ENCODE measurements around the gene IPO13. TPM values are rescaled to one million over a fixed set of nuclear protein-coding genes. Genes with fewer than 3 reads are reported as not detected.

The IPO13 gene
- total RNA-seq, 2 experiments from 2014 or later, result 6.3 to 7.4 TPM

DNA sequence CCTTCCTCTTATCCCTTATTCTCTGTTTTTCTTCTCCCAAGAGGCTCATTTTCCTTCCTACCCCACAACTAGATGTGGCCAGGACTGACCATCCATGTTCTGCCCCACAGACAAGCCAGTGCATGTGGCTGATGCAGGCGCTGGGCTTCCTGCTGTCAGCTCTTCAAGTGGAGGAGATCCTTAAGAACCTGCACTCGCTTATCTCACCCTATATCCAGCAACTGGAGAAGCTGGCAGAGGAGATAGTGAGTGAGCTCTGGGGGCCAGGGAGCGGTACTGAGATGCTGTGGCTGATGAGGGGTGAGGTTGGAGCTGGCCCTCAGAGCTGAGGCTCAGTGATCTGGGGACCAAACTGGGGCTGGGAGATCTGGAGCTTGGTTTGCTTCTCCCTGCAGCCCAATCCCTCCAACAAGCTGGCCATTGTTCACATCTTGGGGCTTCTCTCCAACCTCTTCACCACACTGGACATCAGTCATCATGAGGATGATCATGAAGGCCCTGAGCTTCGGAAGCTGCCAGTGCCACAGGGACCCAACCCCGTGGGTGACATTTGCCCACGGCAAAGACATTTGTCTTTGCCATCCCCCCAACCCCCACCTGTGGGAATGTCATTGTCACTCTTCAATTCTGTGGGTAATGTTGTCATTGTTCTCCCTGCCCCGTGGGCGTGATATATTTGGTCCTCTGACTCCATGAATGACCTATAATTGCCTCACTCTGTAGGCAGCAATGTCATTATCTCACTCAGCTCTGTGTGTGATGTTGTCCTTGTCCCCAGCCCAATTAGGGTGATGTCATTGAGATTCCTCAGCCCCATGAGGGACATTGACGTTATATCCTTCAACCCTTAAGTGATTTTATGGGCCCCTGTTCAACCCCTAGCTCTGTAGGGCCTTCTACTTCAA, 11.9 kb downstream of the IPO13 start:
- Mint-ChIP-seq H3K36me3 (ENCODE audit: low read depth) (peaks cover 45% of the 10 kb centered on the region), H3K9me3 (no peaks in the 10 kb centered on the region), H3K4me3 (no peak overlapping the region), H3K4me1 (ENCODE audit: low read depth) (no peaks in the 10 kb centered on the region), H3K27ac (no peak overlapping the region), H3K27me3 (no peaks in the 10 kb centered on the region)
- peaks cover 49% of the 10 kb centered on the region for H3K36me3 ChIP-seq (ENCODE audit: insufficient read depth, low read length)
- no peak for ATAC-seq (ENCODE audit: poor library complexity)
- intact Hi-C loops (cut with DNase I, micrococcal nuclease), result no loop called here
- H3K27me3 ChIP-seq (ENCODE audit: control insufficient read depth in 1 of 2, insufficient read depth in 2 of 2, low read length in 2 of 2), result no peaks in the 10 kb centered on the region
- TF ChIP-seq, protein P1, sequence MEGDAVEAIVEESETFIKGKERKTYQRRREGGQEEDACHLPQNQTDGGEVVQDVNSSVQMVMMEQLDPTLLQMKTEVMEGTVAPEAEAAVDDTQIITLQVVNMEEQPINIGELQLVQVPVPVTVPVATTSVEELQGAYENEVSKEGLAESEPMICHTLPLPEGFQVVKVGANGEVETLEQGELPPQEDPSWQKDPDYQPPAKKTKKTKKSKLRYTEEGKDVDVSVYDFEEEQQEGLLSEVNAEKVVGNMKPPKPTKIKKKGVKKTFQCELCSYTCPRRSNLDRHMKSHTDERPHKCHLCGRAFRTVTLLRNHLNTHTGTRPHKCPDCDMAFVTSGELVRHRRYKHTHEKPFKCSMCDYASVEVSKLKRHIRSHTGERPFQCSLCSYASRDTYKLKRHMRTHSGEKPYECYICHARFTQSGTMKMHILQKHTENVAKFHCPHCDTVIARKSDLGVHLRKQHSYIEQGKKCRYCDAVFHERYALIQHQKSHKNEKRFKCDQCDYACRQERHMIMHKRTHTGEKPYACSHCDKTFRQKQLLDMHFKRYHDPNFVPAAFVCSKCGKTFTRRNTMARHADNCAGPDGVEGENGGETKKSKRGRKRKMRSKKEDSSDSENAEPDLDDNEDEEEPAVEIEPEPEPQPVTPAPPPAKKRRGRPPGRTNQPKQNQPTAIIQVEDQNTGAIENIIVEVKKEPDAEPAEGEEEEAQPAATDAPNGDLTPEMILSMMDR (IDR thresholded peaks at IDR 0.05), result no peak
- H3K4me1 ChIP-seq (ENCODE audit: insufficient read depth, low read length), result no peaks in the 10 kb centered on the region
- no peaks in the 10 kb centered on the region for H3K9me3 ChIP-seq (ENCODE audit: control insufficient read depth in 1 of 2, insufficient read depth in 1 of 2, low read length in 2 of 2)
- POLR2A ChIA-PET, result no interaction called here
- no peak overlapping the region for H3K27ac ChIP-seq (ENCODE audit: low read depth in 1 of 2, low read length in 2 of 2)
- CTCF ChIA-PET, result no interaction called here
- no peak for DNase-seq
- H3K4me3 ChIP-seq (ENCODE audit: low read length), result no peak overlapping the region

DNA sequence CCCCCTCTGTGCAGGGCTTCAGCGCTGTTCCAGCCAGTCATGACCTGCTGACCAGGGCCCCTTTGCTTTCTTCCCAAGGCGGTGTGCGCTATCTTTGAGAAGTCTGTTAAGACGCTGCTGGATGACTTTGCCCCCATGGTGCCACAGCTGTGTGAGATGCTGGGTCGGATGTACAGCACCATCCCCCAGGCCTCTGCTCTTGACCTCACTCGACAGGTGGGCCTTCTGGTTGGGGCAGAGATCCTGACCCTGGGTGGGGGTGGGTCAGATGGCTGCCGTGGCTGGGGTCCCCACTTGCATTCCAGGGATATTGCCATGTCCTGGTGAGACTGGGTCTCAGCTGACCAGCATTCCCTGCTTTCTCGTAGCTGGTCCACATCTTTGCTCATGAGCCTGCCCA, 14.0 kb downstream of the IPO13 start:
- Mint-ChIP-seq H3K4me3 (no peak overlapping the region), H3K27ac (no peak overlapping the region), H3K9me3 (no peaks in the 10 kb centered on the region), H3K27me3 (no peaks in the 10 kb centered on the region), H3K4me1 (ENCODE audit: low read depth) (no peaks in the 10 kb centered on the region), H3K36me3 (ENCODE audit: low read depth) (peaks cover 45% of the 10 kb centered on the region)
- no peak overlapping the region for H3K27ac ChIP-seq (ENCODE audit: low read depth in 1 of 2, low read length in 2 of 2)
- H3K4me3 ChIP-seq (ENCODE audit: low read length), result no peak overlapping the region
- no peaks in the 10 kb centered on the region for H3K4me1 ChIP-seq (ENCODE audit: insufficient read depth, low read length)
- intact Hi-C loops (cut with DNase I, micrococcal nuclease), result no loop called here
- DNase-seq (no peak), ATAC-seq (ENCODE audit: poor library complexity) (no peak)
- peaks cover 57% of the 10 kb centered on the region for H3K36me3 ChIP-seq (ENCODE audit: insufficient read depth, low read length)
- POLR2A ChIA-PET, result no interaction called here
- H3K9me3 ChIP-seq (ENCODE audit: control insufficient read depth in 1 of 2, insufficient read depth in 1 of 2, low read length in 2 of 2), result no peaks in the 10 kb centered on the region
- CTCF ChIA-PET, result no interaction called here
- TF ChIP-seq, protein P1 (IDR thresholded peaks at IDR 0.05), result no peak
- H3K27me3 ChIP-seq (ENCODE audit: control insufficient read depth in 1 of 2, insufficient read depth in 2 of 2, low read length in 2 of 2), result no peaks in the 10 kb centered on the region

DNA sequence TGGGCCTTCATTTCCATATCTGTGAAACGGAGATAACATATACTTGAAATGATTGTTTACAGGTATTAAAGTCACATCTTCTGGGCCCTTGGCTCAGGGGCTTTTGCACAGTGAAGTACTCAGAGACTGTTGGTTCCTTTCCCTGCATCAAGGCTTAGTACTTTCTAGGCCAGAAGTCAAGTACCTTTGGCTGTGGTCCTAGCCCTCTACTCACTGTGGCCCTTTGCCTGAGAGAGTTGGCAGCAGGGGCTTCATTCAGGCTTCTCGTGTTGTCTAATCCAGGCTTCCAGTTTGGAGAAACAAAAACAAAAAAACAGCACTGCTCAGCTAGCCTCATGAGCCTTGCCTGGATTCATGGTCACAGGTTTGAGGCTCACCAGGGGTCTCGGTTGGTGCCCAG, 14.9 kb downstream of the IPO13 start:
- Histone ChIP-seq H3K27me3 (ENCODE audit: control insufficient read depth in 1 of 2, insufficient read depth in 2 of 2, low read length in 2 of 2) (no peaks in the 10 kb centered on the region), H3K9me3 (ENCODE audit: control insufficient read depth in 1 of 2, insufficient read depth in 1 of 2, low read length in 2 of 2) (no peaks in the 10 kb centered on the region), H3K4me1 (ENCODE audit: insufficient read depth, low read length) (no peaks in the 10 kb centered on the region), H3K4me3 (ENCODE audit: low read length) (no peak overlapping the region), H3K27ac (ENCODE audit: low read depth in 1 of 2, low read length in 2 of 2) (no peak overlapping the region), H3K36me3 (ENCODE audit: insufficient read depth, low read length) (peaks cover 52% of the 10 kb centered on the region)
- Mint-ChIP-seq H3K4me1 (ENCODE audit: low read depth) (no peaks in the 10 kb centered on the region), H3K27ac (no peak overlapping the region), H3K36me3 (ENCODE audit: low read depth) (peaks cover 41% of the 10 kb centered on the region), H3K27me3 (no peaks in the 10 kb centered on the region), H3K9me3 (no peaks in the 10 kb centered on the region), H3K4me3 (no peak overlapping the region)
- ATAC-seq (ENCODE audit: poor library complexity) (no peak), DNase-seq (no peak)
- CTCF ChIA-PET, result no interaction called here
- TF ChIP-seq, protein P1 (IDR thresholded peaks at IDR 0.05), result no peak
- POLR2A ChIA-PET, result no interaction called here
- intact Hi-C loops (cut with DNase I, micrococcal nuclease), result no loop called here

Measured in CD4-positive, alpha-beta T cell (primary cell).